ENCODE results near the gene GABRA1. TPM values are rescaled to one million over a fixed set of nuclear protein-coding genes. Genes with fewer than 3 reads are reported as not detected.

The GABRA1 gene
- total RNA-seq = 0.17 TPM in 1 of 2 replicates, not detected in the other

DNA sequence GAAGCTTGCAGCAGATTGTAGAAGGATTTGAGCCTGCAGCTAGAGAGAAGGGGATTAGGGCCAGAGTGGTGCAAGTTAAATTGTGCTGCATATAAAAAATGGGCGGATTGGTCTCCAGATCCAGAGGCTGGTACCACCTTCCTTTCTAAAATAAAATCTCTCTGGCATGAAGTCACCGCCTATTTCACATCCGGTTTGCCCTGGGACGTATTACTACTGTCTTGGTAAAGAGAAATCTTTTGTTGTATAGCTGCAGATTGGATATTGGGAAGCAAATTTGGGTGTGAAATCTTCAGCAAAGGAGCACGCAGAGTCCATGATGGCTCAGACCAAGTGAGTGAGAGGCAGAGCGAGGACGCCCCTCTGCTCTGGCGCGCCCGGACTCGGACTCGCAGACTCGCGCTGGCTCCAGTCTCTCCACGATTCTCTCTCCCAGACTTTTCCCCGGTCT, at the start of gene GABRA1:
Gene GABRA1 (plus strand): TSS at position 180 of the 451 bp plus-strand sequence. CDS start 2,691 bp downstream, outside the sequence.

Other genes starting within 250 kb of the GABRA1 start
- not detected in 2 replicates for gene GABRA6, start 162.4 kb upstream of the GABRA1 start, total RNA-seq
- gene GABRG2, start 219.7 kb downstream of the GABRA1 start, total RNA-seq = not detected in 2 replicates

Measured in smooth muscle cell of the pulmonary artery (primary cell).